Esophagus (tissue), 2 donors: ENCODE data around the gene ZGPAT. TPM values are rescaled to one million over a fixed set of nuclear protein-coding genes. Genes with fewer than 3 reads are reported as not detected.

Experiments used
- H3K27ac ChIP-seq, 2 donors: one replicate each; pipeline ENCODE4 v1.5.1; 2013; ENCODE audit warnings: low read depth in 2 of 2, mild to moderate bottlenecking in 2 of 2, inconsistent platforms in 1 of 2, low read length in 1 of 2, moderate library complexity in 1 of 2
- H3K27me3 ChIP-seq, 2 donors: one replicate each; pipeline ENCODE4 v1.6.1; 2013; ENCODE audit warnings: low read length in 2 of 2, control low read depth in 1 of 2, mild to moderate bottlenecking in 1 of 2; ENCODE audit not compliant: insufficient read depth in 2 of 2, control insufficient read depth in 1 of 2
- H3K36me3 ChIP-seq, 2 donors: one replicate each; pipeline ENCODE4 v1.6.1; 2013; ENCODE audit warnings: low read length in 1 of 2; ENCODE audit not compliant: control insufficient read depth in 2 of 2, insufficient read depth in 2 of 2
- H3K4me1 ChIP-seq, 2 donors: one replicate each; pipeline ENCODE4 v1.6.1; 2013; ENCODE audit warnings: low read length in 1 of 2; ENCODE audit not compliant: control insufficient read depth in 2 of 2, insufficient read depth in 2 of 2
- H3K4me3 ChIP-seq, 2 donors: one replicate each; pipeline ENCODE4 v1.5.1; 2013; ENCODE audit warnings: low read length in 2 of 2, mild to moderate bottlenecking in 2 of 2, low read depth in 1 of 2, moderate library complexity in 1 of 2
- H3K9me3 ChIP-seq, 2 donors: one replicate each; pipeline ENCODE4 v1.6.1; 2013; ENCODE audit warnings: mild to moderate bottlenecking in 2 of 2, low read depth in 1 of 2, low read length in 1 of 2, moderate library complexity in 1 of 2; ENCODE audit not compliant: control insufficient read depth in 2 of 2, insufficient read depth in 1 of 2
- WGBS, 2 donors: extraction: QIAGEN DNeasy Blood & Tissue Kit; methylation state at CpG; one replicate each; pipeline ENCODE4 v1.1.7; 2013; 5-methylcytosine and 5-hydroxymethylcytosine counted together
- polyA plus RNA-seq, 2 donors: library from polyadenylated mRNA; stranded (reverse); fragments of 200-250 nt; gene quantifications; one replicate each; pipeline ENCODE4 v1.2.3, GENCODE V29; 2013
- donor health status: healthy with polysubstance abuse.
- donor health status: Bipolar disorder and iron deficiency.

ZGPAT gene
- polyA plus RNA-seq, 2 donors: 24.4 to 38.9 TPM

DNA sequence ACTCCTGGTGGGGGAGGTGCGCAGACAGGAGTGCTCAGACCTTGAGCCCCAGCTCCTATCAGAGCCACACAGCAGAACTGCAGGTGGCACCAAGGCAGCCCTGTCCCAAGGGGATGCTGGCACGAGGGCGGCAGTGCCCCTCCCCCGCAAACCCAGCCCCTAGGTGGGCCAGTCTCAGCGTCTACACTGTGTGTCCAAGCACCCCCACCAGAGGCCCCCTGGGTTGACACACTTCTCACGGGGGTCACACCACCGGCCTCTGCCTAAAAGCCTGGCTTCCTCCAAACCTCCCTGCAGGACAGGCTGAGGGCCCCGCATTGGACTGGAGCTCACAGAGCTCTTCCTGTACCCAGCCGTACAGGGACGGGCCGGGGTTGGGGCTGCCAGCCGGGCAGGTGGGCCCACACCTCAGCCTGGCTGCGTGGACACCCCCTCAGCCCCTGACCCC is 39.8 kb downstream of the ZGPAT start:
- H3K27ac ChIP-seq: no peak overlapping the region
- no peaks in the 10 kb centered on the region for H3K9me3 ChIP-seq
- H3K4me1 ChIP-seq: no peaks in the 10 kb centered on the region
- H3K36me3 ChIP-seq: peaks cover 0 to 7% of the 10 kb centered on the region in 2 donors
- no peaks in the 10 kb centered on the region for H3K27me3 ChIP-seq
- H3K4me3 ChIP-seq: no peak overlapping the region
- 65 to 74% methylated on average over 13 of the region's 13 CpGs for WGBS, 2 donors

DNA sequence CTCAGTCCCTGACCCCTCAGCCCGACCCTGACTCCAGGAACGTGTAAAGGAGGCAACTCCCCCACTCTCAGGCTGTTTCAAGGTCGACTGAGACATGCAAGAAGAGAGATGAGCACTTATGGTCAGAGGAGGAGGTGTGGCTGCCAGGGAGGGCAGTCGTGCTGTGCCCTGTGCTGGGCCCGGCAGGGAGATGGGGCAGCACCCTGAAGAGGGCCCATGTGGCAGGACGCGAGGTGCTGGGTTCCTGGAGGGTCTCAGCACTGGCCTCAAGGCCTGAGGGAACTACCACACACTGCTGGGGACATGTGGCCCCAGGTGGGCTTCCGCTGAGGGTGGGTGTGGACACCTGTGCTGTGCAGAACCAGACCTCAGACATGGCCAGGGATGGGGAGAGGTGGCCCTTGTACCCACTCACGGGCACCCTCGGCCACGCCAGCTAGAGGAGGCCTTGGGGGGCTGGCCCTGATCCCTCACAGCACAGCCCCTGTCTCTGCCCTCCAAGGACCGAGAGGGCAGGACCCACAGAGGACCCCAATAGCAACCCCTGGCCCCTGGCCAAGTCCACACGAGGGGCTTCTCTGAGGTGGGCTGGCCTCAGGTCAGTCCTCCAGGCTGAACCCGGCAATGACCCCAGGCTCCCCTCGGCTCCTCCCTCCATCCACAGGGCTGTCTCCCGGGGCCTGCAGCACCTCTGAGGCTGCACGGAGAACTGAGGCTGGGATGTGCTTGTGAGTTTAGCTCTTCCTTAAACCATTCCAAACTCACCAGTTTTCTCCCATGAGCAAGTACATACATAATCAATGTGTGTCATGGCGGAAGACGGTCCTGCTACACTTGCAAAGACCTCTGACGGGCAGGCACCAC is 40.5 kb downstream of the ZGPAT start:
- H3K27me3 ChIP-seq: no peaks in the 10 kb centered on the region

DNA sequence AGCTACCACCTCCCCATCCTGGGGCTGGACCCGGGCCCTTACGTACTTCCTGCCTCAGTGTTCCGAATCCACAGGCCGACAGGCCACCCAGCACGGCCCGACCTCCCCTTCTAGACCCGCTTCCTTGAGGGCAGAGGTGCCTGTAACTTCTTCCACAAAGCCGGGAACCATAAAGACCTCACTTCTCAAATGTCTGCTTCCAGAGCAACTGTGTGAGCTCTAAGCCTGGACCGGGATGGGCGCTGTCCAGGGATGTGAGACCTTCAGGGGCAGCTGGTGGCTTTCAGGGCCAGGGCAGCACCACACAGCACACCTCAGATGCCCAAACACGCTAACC is 41.1 kb downstream of the ZGPAT start:
- 93 to 94% methylated on average over 11 of the region's 11 CpGs for WGBS, 2 donors
- H3K27ac ChIP-seq: no peak overlapping the region

More for the DNA sequence above, 40.5 kb downstream of the ZGPAT start:
- no peak overlapping the region for H3K27ac ChIP-seq
- no peak overlapping the region for H3K4me3 ChIP-seq
- WGBS, 2 donors: 78 to 79% methylated on average over 19 to 20 of the region's 20 CpGs
- peaks cover 0 to 4% of the 10 kb centered on the region in 2 donors for H3K36me3 ChIP-seq
- no peaks in the 10 kb centered on the region for H3K4me1 ChIP-seq
- no peaks in the 10 kb centered on the region for H3K9me3 ChIP-seq

DNA sequence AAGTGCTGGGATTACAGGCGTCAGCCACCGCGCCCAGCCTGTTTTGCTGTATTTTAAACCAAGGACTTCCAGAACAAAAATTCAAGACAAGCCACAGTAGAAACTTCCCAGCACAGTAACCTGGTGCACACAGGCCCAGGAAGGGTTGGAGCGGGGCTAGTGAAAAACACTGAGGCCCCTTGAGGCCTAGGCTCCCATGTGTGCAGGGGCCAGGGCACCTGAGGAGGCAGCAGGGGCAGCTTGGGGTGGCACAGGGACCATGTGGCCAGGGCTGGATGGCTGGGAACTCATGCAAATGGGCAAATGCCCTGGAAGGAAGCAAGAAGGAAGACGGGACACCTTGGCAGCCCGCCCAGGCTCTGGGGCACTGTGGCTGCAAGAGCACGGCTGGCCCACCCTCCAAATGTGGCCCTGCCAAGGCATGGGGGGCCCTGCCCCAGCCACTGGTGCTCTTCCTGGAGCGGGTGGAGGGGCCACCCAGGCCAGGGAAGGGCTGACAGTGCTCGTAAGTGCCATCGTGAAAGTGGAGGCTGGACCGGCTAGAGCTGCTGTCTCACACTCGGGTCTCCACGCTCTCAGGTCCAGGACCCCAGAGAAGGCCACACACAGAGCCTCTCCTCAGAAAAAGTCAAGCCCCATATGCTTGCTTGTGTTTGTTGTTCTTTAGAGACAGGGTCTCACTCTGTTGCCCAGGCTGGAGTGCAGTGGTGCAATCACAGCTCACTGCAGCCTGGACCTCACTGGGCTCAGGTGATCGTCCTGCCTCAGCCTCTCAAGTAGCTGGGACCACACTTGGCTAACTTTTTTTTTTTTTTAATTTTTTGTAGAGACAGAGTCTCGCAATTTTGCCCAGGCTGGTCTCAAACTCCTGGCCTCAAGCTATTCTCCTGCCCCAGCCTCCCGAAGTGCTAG is 42.0 kb downstream of the ZGPAT start:
- no peak overlapping the region for H3K4me3 ChIP-seq
- WGBS, 2 donors: 89% methylated on average over 16 of the region's 16 CpGs
- no peak overlapping the region for H3K27ac ChIP-seq
- H3K36me3 ChIP-seq: no peaks in the 10 kb centered on the region
- H3K9me3 ChIP-seq: no peaks in the 10 kb centered on the region
- H3K27me3 ChIP-seq: no peaks in the 10 kb centered on the region
- H3K4me1 ChIP-seq: no peaks in the 10 kb centered on the region

More for the DNA sequence above, 41.1 kb downstream of the ZGPAT start:
- Histone ChIP-seq H3K9me3 (no peaks in the 10 kb centered on the region), H3K4me3 (no peak overlapping the region), H3K36me3 (no peaks in the 10 kb centered on the region), H3K4me1 (no peaks in the 10 kb centered on the region), H3K27me3 (no peaks in the 10 kb centered on the region)

DNA sequence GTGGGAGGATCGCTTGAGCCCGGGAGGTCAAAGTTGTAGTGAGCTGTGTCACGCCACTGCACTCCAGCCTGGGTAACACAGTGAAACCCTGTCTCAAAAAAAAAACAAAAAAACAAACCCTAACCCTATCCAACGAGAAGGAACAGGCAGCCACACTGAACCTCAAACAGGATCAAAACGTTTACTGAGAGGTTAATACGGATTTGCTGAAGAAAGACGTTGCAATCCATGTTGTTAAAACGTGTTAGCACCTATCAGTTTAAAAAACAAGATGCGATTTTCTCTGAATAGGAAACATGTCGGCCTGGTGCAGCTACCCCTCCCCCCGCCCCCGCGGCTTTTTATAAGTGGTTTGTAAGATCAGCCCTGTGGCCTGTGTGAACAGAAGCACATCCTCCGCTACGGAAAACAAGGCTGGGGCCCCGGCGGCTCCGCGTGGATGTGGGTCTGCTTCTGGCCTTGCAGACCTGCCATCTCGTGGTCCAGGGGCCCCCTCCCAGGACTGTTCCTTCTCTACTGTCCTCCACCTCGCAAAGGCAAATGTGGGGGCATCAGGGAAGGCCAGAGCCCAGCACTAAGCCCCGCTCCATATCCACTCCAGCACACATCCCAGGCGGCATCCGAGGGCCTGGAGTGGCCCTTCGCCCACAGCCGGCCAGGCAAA is 43.1 kb downstream of the ZGPAT start:
- H3K4me3 ChIP-seq: no peak overlapping the region
- H3K27ac ChIP-seq: no peak overlapping the region
- 60 to 64% methylated on average over 26 of the region's 26 CpGs for WGBS, 2 donors
- H3K9me3 ChIP-seq: no peaks in the 10 kb centered on the region
- H3K4me1 ChIP-seq: no peaks in the 10 kb centered on the region
- H3K36me3 ChIP-seq: no peaks in the 10 kb centered on the region
- H3K27me3 ChIP-seq: no peaks in the 10 kb centered on the region

DNA sequence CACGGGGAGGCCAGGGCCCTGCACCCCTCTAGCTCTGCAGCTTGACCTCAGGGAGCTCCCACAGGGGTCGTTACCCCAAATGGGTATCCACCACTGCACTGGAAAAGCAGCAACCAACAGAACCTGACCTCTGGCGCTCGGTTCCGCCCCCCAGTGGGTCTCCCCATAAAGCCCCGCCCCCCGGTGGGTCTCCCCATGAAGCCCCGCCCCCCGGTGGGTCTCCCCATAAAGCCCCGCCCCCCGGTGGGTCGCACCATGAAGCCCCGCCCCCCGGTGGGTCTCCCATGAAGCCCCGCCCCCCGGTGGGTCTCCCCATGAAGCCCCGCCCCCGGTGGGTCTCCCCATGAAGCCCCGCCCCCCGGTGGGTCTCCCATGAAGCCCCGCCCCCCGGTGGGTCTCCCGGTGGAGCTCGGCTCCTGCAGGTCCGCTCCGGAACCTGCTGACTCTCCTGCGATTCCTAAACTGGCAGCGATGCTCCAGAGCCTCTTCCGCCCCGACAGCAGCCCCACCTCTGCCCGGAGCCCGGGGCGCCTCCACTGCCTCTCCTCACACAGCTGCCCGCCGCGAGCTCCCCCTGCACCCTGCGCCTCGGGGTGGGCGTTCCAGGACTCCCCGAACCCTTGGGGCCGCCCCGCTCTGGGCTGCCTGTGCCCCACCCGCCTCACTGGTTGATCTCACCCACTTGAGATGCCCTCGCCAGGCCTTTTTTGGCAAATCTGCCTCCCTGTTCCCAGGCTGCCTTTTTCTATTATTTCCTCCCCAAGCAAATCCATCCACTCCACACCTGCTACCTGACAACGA is 43.8 kb downstream of the ZGPAT start:
- H3K4me3 ChIP-seq: no peak overlapping the region
- H3K27ac ChIP-seq: no peak overlapping the region

DNA sequence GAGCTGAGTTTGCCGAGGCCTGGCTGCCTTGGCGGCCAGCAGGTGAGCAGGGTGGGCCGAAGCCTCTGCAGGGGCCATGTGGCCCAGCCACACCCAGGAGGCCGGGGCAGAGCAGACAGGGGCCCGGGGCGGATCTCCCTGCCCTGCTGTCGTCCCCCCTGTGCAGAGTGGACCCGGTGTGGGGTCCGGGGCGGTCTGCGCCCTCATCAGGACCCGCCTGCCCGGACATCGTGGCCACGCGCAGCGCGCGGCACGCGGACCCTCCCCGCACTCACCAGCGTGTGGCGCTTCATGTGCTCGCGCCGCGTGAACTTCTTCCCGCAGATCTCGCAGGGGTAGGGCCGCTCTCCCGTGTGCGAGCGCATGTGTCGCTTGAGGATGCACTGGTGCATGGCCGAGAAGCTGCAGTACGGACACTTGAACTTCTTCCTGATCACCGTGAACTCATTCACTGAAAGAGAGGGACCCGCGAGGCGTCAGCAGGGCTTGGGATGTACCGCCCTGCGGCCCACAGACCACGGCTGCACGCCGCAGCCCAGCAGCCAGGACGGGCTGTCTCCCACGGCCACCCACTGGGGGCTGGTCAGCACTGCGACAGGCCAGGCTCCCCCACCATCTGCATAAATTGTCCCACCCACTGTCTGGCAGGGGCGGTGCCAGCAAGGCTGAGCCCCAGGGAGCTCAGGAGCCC is 44.7 kb downstream of the ZGPAT start:
- Histone ChIP-seq H3K4me3 (no peak overlapping the region), H3K36me3 (no peaks in the 10 kb centered on the region), H3K9me3 (no peaks in the 10 kb centered on the region), H3K4me1 (no peaks in the 10 kb centered on the region), H3K27ac (no peak overlapping the region), H3K27me3 (no peaks in the 10 kb centered on the region)
- 91% methylated on average over 48 to 50 of the region's 50 CpGs for WGBS, 2 donors

More for the DNA sequence above, 43.8 kb downstream of the ZGPAT start:
- Histone ChIP-seq H3K27me3 (no peaks in the 10 kb centered on the region), H3K9me3 (no peaks in the 10 kb centered on the region), H3K4me1 (no peaks in the 10 kb centered on the region), H3K36me3 (no peaks in the 10 kb centered on the region)
- WGBS, 2 donors: 61 to 74% methylated on average over 38 to 42 of the region's 45 CpGs

DNA sequence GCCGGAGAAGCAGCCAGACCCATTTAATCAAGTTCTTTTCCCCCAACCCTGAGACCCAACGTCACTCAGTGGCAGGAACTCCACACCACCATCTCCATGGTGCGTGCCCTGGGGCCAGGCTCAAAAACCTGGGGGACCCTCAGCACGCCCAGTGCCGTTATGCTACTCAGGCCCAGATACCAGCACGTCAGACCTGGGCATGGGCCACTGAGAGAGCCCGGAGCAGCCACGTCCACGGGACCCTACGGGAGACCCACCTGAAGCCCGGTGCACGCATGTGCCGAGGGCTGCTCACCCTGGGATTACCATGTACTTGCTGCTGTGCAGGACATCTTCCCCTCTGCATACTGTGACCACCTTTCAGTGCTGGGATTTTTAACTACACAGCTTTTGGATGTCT is 45.5 kb downstream of the ZGPAT start:
- H3K4me3 ChIP-seq: no peak overlapping the region
- H3K9me3 ChIP-seq: no peaks in the 10 kb centered on the region
- 93% methylated on average over 13 of the region's 13 CpGs for WGBS, 2 donors
- H3K27ac ChIP-seq: no peak overlapping the region
- no peaks in the 10 kb centered on the region for H3K4me1 ChIP-seq
- no peaks in the 10 kb centered on the region for H3K27me3 ChIP-seq
- H3K36me3 ChIP-seq: no peaks in the 10 kb centered on the region
